Body of pancreas (tissue), 4 donors: ENCODE measurements around the gene CDKAL1. TPM values are rescaled to one million over a fixed set of nuclear protein-coding genes. Genes with fewer than 3 reads are reported as not detected.

Experiments used
- ATAC-seq: fragments of 150-250 bp; one replicate; pipeline ENCODE4 v1.9.1; 2016
- DNase-seq, 4 donors: peaks; one replicate each; pipeline ENCODE4 v3.0.0-alpha.2; 2019
- H3K27ac ChIP-seq, 4 donors: fragments of 200-600 bp; sonication (generic); 1 replicate in 3 of 4; 2 replicates in 1 of 4; pipeline versions ENCODE4 v1.5.1 to v1.6.1; 2016 to 2019; ENCODE audit warnings: mild to moderate bottlenecking in 1 of 4, mixed read lengths in 1 of 4, moderate library complexity in 1 of 4
- H3K27me3 ChIP-seq, 2 donors: fragments of 200-600 bp; sonication (generic); one replicate each; pipeline ENCODE4 v1.6.0; 2016; ENCODE audit warnings: mild to moderate bottlenecking in 1 of 2
- H3K36me3 ChIP-seq, 2 donors: fragments of 200-600 bp; sonication (generic); replicated peaks in 1 of 2; 2 replicates each; pipeline ENCODE4 v1.5.1; 2016; ENCODE audit warnings: low read depth in 2 of 2; ENCODE audit not compliant: insufficient read depth in 1 of 2
- H3K4me1 ChIP-seq: fragments of 200-600 bp; sonication (generic); one replicate; pipeline ENCODE4 v1.6.0; 2016
- H3K4me3 ChIP-seq, 2 donors: fragments of 200-600 bp; sonication (generic); 1 replicate in 1 of 2; 2 replicates in 1 of 2; pipeline ENCODE4 v1.5.1; 2016 to 2019
- H3K9me3 ChIP-seq, 3 donors: fragments of 200-600 bp; sonication (generic); 1 replicate in 2 of 3; 2 replicates in 1 of 3; pipeline ENCODE4 v1.5.1; 2016
- CTCF ChIP-seq, 7 experiments: fragments of 450-650 bp in 4 of 7; fragments of 200-600 bp in 3 of 7; sonication (generic) in 3 of 7; IDR thresholded peaks; one replicate each; pipeline ENCODE4 v1.5.1; 2016 to 2019; ENCODE audit warnings: antibody characterized with exemption in 7 of 7
- POLR2A ChIP-seq, 3 donors: fragments of 450-650 bp; IDR thresholded peaks; one replicate each; pipeline ENCODE4 v1.6.1; 2016; ENCODE audit warnings: antibody characterized with exemption in 3 of 3, mild to moderate bottlenecking in 2 of 3
- WGBS, 2 donors: methylation state at CpG; one replicate each; pipeline ENCODE4 v1.1.5; 2017; 5-methylcytosine and 5-hydroxymethylcytosine counted together
- intact Hi-C: fragments of 100-400 bp; cut with DNase I; formaldehyde crosslinking; loops from one replicate; pipeline ENCODE4 v1.15.1; 2023
- total RNA-seq, 2 donors: library from RNA; depleted of rRNA; stranded (reverse); fragments of >200 nt; gene quantifications; one replicate each; pipeline ENCODE4 v1.1.0, GENCODE V29; 2016

The CDKAL1 gene
- total RNA-seq, 2 donors from 2014 or later = 16.3 to 18.1 TPM

- H3K36me3 ChIP-seq = no peaks in the 10 kb centered on the region
- TF ChIP-seq POLR2A (IDR thresholded peaks at IDR 0.05) (no peak), CTCF (IDR thresholded peaks at IDR 0.05) (no peak)
- intact Hi-C loops = no loop called here
- no peak overlapping the region for H3K4me3 ChIP-seq
- H3K27ac ChIP-seq = no peak overlapping the region
- DNase-seq = no peak
- peaks cover 23% of the 10 kb centered on the region for H3K4me1 ChIP-seq
- 40 to 48% methylated on average over 9 of the region's 9 CpGs for WGBS, 2 donors
- no peak for ATAC-seq
- no peaks in the 10 kb centered on the region for H3K9me3 ChIP-seq
- H3K27me3 ChIP-seq = no peaks in the 10 kb centered on the region
These were observed 210.8 kb downstream of the CDKAL1 start for GRCh38 chr6:20744911-20745557.

GRCh38 chr6:20746024-20746423, 211.8 kb downstream of the CDKAL1 start:
- 86% methylated on average over 2 of the region's 2 CpGs for WGBS, 2 donors
- no peak for DNase-seq
- no peaks in the 10 kb centered on the region for H3K27me3 ChIP-seq

GRCh38 chr6:20746805-20747558, 212.7 kb downstream of the CDKAL1 start:
- DNase-seq (no peak), ATAC-seq (no peak)
- no peak overlapping the region for H3K27ac ChIP-seq
- TF ChIP-seq CTCF (IDR thresholded peaks at IDR 0.05) (no peak), POLR2A (IDR thresholded peaks at IDR 0.05) (no peak)
- no peak overlapping the region for H3K4me3 ChIP-seq
- no peaks in the 10 kb centered on the region for H3K27me3 ChIP-seq
- no peaks in the 10 kb centered on the region for H3K9me3 ChIP-seq
- intact Hi-C loops = no loop called here
- H3K4me1 ChIP-seq = peaks cover 23% of the 10 kb centered on the region
- H3K36me3 ChIP-seq = no peaks in the 10 kb centered on the region
- WGBS, 2 donors = 95 to 96% methylated on average over 6 of the region's 6 CpGs

More at GRCh38 chr6:20746024-20746423, 211.8 kb downstream of the CDKAL1 start:
- no peaks in the 10 kb centered on the region for H3K36me3 ChIP-seq
- no peak for ATAC-seq
- no peak for TF ChIP-seq POLR2A (IDR thresholded peaks at IDR 0.05)
- no peak for TF ChIP-seq CTCF (IDR thresholded peaks at IDR 0.05)
- no peak overlapping the region for H3K4me3 ChIP-seq
- H3K9me3 ChIP-seq = no peaks in the 10 kb centered on the region
- peaks cover 23% of the 10 kb centered on the region for H3K4me1 ChIP-seq
- H3K27ac ChIP-seq = no peak overlapping the region
- intact Hi-C loops = no loop called here

- WGBS, 2 donors = 94 to 100% methylated on average over 2 of the region's 2 CpGs
- DNase-seq = no peak
- Histone ChIP-seq H3K4me1 (peaks cover 23% of the 10 kb centered on the region), H3K27me3 (no peaks in the 10 kb centered on the region), H3K4me3 (no peak overlapping the region), H3K36me3 (no peaks in the 10 kb centered on the region), H3K27ac (no peak overlapping the region), H3K9me3 (no peaks in the 10 kb centered on the region)
- TF ChIP-seq CTCF (IDR thresholded peaks at IDR 0.05) = no peak
- no peak for ATAC-seq
- intact Hi-C loops = no loop called here
These were observed 213.7 kb downstream of the CDKAL1 start for GRCh38 chr6:20747991-20748390.
